HG02588 (cell line): ENCODE measurements around the gene TMEM263.

Experiments used
- ATAC-seq: cut with Tn5 transposase; IDR thresholded peaks from one replicate; pipeline ENCODE4 v1.9.1; 2021; ENCODE audit warnings: mild to moderate bottlenecking, moderate library complexity; ENCODE audit not compliant: unreplicated experiment

The TMEM263 gene

DNA sequence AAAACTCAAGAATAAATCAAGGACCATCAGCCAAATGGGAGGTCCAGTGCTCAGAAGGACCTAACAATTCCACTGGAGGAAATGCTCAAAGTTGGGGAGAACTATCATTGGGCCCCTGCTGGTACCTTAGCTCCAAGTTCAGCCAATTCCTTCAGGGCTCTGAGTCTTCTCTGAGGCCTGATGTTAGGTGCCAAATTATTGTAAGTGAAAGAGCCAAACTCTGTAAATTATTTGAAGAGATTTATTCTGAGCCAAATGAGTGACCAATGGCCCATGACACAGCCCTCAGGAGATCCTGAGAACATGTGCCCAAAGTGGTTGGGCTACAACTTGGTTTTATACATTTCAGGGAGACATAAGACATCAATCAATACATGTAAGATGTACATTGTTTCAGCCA, 8.2 kb upstream of the TMEM263 start:
- ATAC-seq: no peak

- no peak for ATAC-seq
Observed at GRCh38 chr12:106950591-106950990, 5.1 kb upstream of the TMEM263 start.

DNA sequence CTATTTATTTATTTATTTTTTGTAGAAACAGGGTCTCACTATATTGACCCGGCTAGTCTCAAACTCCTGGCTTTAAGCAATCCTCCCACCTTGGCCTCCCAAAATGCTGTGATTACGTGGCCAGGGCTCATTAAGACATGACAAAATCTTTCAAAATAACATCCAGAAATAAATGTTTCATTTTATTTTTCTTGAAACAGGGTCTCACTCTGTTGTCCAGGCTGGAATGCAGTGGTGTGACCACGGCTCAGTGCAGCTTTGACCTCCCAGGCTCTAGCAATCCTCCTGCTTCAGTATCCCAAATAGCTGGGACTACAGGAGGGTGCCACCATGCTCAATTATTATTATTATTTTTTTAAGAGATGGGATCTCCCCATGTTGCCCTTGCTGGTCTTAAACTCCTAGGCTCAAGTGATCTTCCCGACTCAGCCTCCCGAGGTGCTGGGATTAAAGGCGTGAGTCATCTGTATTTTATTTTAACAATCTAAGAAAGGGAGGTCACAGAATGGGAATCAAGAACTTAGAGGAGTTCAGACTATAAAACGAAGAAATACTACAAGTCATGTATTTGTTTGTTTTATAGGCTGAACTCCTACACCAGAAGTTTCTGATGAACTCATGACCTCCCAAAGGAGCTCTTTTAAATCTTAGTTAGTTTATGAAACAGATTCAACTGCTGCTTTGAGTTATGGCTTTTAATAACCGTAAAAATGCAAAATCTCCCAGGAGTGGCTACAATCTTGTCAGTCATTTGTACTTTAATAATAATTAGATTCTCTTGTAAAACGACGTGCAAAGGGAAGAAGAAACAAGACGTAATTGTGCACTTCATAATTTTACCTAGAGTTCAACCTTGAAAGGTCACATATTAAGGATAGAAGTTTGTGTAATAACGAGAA, 2.1 kb upstream of the TMEM263 start:
- no peak for ATAC-seq

DNA sequence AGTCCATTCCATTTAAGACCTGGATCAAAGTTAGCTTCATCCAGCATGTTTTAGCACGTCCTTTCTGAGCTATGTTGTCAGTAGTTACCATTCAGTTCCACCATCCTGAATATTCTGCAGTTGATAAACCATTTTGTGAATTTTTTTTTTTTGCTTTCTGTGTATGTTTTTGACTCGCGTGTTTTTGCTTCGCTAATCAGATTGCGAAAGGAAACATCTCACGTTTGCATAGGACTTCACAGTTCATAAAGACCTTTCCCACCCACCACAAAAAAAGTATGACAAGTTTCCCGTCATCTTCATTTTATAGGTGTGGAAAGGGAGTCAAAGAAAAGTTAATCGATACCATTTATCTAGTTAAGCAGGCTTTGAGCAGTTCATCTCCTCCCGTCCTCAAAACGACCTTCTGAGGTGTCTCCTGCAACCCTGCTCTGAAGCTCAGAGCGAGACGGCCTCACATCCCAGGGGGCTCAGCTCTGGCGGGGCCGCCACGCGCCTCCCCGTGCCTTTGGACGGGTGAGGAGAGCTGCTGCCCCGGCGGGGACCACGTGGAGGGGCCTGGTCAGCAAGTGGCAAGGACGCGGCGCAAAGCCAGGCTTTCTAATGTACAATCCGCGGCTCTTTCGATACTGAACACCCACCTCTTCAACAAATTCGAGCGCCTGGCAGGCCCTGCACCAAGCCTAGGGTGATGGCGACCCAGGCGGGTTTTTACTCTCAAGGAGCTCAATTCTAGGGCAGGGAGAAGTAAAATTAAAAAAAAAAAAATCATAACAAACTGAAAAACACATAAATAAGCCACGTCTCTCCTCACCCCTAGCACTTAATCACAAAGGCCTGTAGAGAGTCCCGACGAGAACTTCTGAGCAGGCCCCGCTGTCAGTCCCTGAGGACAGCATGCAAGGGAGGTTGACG, 988 bp upstream of the TMEM263 start:
- no peak for ATAC-seq

DNA sequence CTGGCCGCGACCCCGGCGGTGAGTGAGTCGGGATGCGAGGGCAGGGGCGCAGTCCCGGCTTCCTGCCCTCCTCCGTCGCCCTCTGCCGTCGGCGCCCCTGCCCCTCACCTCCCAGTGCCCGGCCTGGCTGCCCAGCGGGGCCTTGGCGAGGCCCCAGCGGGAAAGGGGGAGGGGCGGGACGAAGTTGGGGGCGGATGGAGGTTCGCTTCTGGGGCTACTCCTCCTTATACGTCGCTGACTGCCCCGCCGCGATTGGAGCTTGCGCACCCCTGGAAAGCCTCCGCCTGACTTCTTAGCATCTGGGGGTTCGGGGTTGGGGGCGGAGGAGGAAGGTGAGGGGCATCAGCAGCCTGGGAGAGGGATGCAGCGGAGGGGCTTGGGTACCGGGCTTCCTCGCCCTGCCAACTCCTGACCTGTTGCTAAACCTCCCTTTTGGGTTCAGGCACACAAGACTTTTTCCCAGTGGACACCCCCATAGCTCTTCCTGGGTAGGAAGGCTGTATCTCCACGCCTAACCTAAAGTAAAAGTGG, 406 bp downstream of the TMEM263 start:
- no peak for ATAC-seq

DNA sequence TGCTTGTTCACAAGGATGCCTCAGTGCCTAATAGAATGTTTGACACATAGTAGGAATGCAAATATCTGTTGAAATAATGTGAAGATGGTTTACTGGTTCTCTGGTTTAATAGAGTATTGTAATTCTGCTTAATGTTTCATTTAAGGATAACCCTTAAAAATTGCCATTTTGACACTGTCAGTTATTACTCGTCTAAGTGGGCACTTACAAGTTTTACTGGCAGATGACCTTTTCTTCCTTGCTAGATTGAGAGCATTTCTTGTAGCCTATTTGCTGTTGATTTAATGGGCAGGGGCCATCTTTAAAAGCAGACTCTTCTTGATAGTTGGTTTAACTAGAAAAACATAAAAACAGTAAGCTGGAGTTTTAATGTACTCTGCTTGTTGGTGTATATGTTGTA, 1.9 kb downstream of the TMEM263 start:
- ATAC-seq: no peak

GRCh38 chr12:106960443-106960842, 4.7 kb downstream of the TMEM263 start:
- no peak for ATAC-seq

GRCh38 chr12:106962286-106962685, 6.6 kb downstream of the TMEM263 start:
- ATAC-seq: no peak

DNA sequence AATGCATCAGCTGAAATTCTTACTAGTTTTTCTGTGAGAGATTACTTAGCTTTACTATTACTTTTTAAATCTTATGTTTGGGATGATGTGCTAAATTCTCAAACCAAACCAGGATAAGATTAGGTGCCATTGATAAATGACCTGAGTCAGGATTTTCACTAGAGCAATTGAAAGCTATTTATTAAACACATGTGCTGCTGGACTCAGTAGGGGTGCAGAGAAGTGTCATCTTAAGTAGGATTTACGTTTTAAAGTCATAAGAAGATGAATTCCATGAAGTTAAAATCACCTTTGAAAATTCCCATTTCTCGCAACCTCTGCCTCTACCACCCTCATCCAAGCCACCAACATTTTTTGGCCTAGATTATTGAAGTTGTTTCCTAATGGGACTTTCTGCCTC, 8.8 kb downstream of the TMEM263 start:
- no peak for ATAC-seq

DNA sequence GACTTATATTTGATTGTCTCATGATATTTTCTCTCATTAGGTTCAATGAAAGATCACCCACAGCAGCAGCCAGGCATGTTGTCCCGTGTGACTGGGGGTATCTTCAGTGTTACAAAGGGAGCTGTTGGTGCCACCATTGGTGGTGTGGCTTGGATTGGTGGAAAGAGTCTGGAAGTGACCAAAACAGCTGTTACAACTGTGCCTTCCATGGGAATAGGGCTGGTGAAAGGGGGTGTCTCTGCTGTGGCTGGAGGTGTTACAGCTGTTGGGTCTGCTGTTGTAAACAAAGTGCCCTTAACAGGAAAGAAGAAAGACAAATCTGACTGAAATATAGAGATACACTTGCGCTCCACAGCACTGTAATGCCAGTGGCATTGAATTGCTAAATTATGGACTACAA, 15.4 kb downstream of the TMEM263 start:
- ATAC-seq: no peak

DNA sequence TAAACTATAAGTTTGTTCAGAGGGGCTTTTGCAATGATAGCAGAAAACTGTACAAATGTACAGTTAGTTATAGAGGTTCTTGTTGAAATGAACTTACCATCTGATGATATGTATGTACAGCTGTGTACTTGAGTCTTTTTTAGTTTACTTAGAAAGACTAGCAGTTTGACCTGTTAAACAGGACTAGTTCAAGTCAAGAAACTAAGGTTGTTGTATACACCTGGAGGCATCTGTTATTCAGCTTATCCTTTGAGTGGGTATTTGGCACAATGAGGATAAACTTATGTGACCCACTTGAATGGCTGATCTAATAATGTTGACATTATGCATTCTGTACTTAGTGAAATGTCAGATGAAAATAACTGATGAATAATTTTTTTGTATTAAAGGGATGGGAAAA, 17.8 kb downstream of the TMEM263 start:
- no peak for ATAC-seq

- ATAC-seq: peak; percentile 80
Observed at GRCh38 chr12:106974511-106974910, 18.8 kb downstream of the TMEM263 start.

DNA sequence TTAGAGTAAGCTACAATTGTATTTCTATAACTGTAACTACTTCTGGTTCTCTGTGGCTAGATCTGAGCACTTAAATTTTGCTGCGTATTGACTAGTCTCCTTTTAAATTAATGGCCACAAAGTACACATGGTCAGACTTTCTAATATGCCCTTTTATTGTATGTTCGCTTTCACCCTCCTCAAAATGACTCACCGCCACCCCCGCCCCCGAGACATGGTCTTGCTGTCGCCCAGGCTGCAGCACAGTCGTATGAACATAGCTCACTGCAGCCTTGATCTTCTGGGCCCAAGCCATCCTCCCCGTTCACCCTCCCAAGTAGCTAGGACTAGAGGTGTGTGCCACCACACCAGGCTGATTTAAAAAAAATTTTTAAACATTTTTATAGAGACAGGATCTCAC, 19.4 kb downstream of the TMEM263 start:
- no peak for ATAC-seq

DNA sequence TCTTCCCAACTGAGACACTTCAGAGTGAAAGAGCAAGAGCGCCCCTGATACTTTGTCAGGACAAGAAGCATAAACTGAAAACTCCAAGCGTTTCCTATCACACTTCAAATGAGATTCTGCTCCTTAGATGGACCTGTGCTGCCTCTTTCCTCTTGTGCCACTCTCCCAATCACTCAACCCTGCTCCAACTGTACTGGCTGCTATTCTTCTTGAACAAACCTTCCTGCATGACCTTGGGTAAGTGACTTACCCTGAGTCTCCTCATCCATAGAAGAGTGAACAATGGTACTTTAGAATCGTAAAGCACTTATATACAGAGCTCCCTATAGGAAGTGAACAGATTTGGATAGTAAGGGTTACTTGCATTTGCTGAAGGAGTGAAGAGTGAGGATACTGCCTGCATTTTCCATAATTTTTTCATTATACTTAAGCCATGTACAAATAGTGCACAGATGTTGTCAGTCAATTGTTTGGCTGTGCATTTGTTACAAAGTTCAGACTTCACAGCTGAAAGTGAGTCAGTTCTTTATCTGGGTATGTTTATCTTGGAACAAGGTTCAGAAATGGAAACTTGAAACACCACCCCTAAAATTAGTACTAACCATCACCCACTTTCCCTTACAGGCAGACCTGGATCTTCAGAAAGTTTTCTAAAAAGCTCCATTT, 20.4 kb downstream of the TMEM263 start:
- no peak for ATAC-seq

- no peak for ATAC-seq
Observed at GRCh38 chr12:106976668-106977067, 21.0 kb downstream of the TMEM263 start.

DNA sequence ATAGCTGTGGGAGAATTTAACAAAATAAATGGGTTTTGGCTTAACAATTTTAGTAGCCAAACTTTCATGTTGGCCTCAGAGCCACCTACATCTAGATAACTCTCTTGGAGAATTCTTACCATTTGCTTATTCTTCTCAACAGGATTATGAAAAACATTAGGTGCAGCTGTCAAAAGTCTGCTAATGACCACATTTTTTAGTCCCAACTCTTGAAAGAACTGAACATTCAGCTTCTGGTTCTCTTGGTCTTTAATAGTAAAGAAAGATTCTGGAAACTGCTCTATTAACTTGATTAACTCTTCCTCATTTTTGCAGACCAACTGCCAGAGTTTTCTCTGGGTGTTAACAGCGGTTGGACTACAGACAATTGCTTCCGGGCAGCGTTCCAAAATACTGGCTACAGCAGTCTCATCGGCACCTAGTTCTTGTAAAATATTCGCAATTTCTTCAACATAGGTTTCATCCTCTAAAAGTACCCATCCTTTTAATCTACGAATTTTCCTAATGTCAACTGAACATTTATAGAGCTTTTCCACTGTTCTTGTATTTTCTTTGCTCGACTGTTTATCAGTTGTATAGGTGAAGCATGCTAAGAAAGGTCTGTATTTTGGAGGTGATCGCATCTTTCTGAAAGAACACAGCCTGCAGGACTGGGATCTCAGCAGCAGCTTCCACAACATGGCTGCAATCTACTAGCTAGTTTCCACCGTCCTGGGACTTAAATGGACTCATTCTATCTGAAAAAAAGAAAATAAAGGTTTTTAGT, 22.5 kb downstream of the TMEM263 start:
- ATAC-seq: no peak

- no peak for ATAC-seq
Observed at GRCh38 chr12:106980944-106981343, 25.2 kb downstream of the TMEM263 start.

DNA sequence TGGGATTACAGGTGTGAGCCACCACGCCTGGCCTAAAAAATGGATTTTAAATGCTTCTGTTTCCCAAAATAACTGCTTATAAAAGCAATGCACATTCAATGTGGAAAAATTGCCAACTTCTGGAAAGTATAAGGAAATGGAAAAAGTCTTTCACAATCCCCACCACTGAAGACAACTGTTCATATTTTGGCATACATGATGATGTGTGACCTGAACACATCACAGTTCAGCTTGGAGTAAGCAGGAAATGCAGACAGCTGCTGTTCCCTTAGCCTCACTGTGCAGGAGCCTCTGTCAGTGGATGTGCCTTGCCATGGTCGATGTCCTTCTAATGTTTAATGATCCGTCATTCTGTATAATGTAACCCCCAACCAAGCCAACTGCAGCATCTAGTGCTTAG, 26.1 kb downstream of the TMEM263 start:
- no peak for ATAC-seq

- ATAC-seq: no peak
Observed at GRCh38 chr12:106982229-106982628, 26.5 kb downstream of the TMEM263 start.

GRCh38 chr12:106984588-106985137, 29.0 kb downstream of the TMEM263 start:
- no peak for ATAC-seq
